ENCODE measurements around the gene PPP1R9A.

DNA sequence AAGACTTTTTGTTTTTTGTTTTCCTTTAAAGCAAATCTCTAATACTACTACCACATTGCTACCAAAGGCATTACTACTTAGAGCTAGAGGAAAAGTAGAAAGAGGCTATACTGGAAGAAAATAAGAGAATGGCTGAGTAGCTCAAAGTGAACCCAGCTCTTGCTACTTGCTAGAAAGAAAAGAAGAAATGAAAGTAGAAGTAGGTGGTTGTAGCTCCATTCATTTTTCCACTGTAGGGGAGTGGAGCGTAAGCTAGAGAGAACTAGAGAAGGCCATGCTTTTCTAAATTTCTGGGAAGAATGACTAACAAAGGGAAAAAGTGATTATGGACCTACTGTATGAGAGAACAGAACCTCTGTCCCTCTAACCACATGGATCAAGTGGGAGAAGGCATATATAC is 232.5 kb downstream of the PPP1R9A start:
- no peak for TF ChIP-seq ZNF146 (tag by site-specific recombination; IDR thresholded peaks at IDR 0.05)
- TF ChIP-seq KLF9 (tag by site-specific recombination; IDR thresholded peaks at IDR 0.05; ENCODE audit: low read depth): no peak
- TF ChIP-seq ZNF140 (tag by site-specific recombination; IDR thresholded peaks at IDR 0.05): no peak
- TF ChIP-seq, protein P1, sequence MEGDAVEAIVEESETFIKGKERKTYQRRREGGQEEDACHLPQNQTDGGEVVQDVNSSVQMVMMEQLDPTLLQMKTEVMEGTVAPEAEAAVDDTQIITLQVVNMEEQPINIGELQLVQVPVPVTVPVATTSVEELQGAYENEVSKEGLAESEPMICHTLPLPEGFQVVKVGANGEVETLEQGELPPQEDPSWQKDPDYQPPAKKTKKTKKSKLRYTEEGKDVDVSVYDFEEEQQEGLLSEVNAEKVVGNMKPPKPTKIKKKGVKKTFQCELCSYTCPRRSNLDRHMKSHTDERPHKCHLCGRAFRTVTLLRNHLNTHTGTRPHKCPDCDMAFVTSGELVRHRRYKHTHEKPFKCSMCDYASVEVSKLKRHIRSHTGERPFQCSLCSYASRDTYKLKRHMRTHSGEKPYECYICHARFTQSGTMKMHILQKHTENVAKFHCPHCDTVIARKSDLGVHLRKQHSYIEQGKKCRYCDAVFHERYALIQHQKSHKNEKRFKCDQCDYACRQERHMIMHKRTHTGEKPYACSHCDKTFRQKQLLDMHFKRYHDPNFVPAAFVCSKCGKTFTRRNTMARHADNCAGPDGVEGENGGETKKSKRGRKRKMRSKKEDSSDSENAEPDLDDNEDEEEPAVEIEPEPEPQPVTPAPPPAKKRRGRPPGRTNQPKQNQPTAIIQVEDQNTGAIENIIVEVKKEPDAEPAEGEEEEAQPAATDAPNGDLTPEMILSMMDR (tag by site-specific recombination; IDR thresholded peaks at IDR 0.05): no peak
- TF ChIP-seq, protein P2, sequence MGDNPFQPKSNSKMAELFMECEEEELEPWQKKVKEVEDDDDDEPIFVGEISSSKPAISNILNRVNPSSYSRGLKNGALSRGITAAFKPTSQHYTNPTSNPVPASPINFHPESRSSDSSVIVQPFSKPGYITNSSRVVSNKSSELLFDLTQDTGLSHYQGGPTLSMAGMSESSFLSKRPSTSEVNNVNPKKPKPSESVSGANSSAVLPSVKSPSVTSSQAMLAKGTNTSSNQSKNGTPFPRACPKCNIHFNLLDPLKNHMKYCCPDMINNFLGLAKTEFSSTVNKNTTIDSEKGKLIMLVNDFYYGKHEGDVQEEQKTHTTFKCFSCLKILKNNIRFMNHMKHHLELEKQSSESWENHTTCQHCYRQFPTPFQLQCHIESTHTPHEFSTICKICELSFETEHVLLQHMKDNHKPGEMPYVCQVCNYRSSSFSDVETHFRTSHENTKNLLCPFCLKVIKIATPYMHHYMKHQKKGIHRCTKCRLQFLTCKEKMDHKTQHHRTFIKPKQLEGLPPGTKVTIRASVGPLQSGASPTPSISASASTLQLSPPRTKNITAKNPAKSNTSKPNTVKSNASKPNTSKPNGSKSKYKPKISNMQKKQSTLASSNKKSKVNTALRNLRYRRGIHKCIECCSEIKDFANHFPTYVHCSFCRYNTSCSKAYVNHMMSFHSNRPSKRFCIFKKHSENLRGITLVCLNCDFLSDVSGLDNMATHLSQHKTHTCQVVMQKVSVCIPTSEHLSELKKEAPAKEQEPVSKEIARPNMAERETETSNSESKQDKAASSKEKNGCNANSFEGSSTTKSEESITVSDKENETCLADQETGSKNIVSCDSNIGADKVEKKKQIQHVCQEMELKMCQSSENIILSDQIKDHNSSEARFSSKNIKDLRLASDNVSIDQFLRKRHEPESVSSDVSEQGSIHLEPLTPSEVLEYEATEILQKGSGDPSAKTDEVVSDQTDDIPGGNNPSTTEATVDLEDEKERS (tag by site-specific recombination; IDR thresholded peaks at IDR 0.05): no peak
- TF ChIP-seq ZNF311 (tag by site-specific recombination; IDR thresholded peaks at IDR 0.05; ENCODE audit: borderline replicate concordance): no peak
- no peak for TF ChIP-seq ZNF214 (tag by site-specific recombination; IDR thresholded peaks at IDR 0.05; ENCODE audit: borderline replicate concordance)
- no peak for TF ChIP-seq ZNF837 (tag by site-specific recombination; IDR thresholded peaks at IDR 0.05)
